Stimulated activated CD8-positive, alpha-beta memory T cell treated with anti-CD3 and anti-CD28 coated beads, Interleukin-12 subunit alpha, Interleukin-12 subunit beta, amount 100 ng/mL, for 1 hour (primary cell): Measurements from ENCODE around the gene MMRN1.

Source experiments
- DNase-seq: peaks from one replicate; pipeline ENCODE4 v3.0.0-alpha.2; 2020; ENCODE audit warnings: low read depth

Gene MMRN1

DNA sequence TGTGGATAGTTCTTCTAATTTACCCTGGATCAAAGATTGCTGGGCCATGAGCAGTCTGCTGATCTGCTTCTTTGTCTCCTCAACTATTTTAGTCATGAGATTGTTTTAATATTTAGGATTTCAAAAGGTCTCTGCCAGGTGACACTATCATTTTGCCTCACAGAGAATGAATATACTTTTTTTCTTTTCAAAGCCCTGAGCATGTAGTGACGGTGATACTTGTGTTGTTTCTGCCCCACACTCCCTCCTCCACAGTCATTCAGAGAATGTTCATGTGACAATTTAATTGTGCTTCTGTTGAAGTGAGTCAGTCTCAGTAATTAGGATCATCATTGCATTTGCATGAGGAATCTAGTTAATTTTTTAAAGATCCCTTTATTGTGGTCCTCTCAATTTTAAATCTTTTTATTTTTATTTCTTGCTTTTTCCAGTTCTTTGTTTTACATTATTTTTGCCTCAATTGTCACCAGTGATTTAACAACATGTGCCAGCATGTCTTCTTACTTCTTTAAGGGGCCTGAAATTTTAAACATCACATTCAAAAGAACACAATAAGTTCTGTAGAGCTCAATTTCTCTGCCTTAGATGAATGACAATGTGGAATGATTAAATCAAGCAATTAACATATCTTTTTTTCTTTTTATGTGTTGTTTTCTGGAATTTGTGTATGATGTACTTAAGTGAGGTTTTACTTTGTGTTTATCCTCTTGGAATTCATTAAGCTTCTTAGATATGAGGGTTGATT is 12.3 kb downstream of the MMRN1 start:
- DNase-seq: no peak

DNA sequence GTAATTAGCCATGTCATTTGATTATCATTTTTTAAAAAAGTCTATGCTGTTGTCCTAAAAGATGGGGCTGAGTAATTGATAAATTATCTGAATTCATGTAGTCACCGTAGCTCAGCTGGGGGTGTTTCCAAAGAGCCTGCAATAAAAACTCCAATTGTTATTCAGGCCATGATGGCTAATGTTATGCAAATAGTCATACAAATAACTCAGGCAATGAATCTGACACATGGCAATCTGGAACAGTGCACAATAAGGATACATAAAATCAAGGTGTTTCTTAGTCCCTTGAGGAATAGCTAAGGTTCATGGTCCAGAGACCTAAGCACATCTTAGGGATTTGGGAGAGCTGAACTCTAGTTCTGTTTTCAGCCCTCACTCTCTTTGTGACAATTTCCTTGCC is 15.2 kb downstream of the MMRN1 start:
- no peak for DNase-seq

DNA sequence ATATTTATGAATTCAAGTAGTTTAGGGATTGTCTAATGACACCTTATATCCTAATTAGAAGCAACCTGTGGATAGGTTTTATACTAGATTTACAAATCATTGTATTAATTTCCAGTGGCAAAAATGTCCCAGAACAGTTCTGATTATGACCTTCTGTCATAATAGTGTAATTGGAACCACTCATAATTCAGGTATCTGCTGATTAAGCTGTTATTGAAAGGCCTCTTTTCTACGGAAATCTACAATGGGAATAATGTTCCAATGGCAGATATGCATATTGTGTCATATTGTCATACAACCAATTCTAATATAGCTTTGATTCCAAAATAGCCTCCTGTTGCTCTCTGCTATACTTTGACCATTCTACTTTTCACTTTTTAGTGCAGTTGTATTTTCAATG is 19.0 kb downstream of the MMRN1 start:
- no peak for DNase-seq

DNA sequence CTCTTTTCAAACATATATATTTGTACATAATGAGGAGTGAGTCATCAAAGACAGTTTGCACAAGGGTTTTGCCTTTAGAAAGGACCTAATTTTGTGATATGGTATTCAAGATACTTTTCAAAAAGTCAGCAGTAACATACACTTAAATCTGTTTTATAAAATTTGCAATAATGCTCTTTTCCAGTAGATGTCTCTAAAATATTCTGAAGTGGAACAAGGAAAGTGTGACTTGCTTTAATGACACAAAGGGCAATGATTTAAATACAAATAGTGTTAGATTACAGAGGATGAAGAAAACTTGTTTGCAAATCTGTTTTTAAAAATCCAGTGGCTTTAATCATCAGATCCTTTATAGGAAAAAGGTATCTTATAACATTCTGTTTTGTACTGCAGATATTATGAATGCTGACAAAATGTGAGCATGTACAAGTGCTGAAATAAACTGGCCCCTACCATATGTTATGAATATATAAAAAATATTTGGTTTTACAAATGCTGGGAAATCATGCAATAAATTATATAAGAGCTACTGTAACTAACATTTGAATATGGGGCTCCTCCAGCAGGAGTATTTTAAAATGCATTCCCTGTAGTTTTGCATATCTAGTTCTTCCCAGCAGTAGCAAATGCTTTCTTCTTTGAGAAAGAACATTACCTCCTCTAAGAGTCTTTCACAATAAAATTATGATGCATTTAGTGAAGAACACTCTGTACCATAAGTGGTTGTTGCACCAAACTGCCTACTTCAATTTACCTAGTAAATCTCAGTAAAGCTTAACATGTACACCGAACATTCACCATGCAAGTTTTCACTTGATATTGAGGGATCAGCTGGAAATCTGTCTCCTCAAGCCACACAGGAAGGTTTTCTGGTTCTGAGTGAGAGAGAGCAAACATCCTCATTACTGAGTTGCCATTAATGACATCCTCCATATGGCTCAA is 20.2 kb downstream of the MMRN1 start:
- DNase-seq: no peak

DNA sequence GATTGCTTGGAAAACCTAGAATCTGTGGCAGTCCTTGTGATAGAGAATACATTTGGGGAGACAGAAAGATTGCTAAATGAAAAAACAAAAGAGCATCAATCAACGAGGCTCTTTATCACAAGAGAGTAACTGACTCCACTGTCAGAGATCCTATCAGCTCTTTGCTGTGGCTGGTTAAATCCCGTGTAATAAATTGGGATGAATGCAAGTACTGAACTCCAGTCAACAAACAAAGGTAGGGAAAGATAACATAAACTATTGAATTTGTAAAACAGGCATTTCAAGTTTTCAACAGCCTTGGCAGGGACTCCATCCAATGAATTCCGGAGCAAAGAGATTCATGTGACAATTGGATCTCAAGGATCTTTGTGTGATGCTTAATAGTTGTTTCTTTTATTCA is 21.3 kb downstream of the MMRN1 start:
- DNase-seq: no peak

DNA sequence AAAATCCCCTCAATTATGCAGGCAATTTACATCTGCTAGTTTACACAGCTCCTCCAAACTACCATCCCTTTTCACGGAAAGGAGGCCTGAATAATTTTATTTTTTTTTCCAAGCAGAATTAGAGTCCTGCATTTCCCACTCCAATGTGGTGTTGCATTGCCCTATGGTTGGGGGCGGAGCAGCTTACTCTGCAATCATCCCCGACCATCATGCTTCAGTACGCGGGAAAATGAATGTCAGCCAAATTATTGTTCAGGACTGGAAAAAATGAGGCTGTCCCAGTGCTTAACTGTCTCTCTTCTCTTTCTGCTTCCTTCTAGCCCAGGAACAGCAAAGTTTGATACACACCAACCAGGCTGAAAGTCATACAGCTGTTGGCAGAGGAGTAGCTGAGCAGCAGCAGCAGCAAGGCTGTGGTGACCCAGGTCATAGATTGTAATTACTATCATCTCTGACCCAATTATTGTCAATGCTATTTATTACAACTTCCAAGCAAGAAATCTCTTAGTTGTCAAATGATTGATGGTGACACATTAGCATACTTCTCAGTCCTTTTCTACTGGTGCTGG is 28.3 kb downstream of the MMRN1 start:
- DNase-seq: no peak

DNA sequence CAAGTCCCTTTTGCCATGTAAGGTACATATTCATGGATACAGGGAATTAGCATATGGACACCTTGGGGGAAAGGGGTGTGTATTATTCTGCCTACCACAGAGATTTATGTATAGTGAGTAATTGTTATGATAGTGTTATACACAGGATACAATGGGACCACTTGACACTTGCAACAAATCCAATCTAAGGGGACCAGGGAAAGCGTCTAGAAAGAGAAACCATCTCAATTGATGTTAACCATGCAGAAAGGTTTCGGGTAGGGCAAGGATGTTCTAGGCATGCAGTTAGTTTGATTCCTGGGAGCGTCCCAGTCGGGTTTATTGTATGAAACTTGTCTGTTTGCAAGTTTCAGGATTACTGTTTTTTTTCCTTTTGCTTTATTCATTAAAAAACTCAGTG is 34.2 kb downstream of the MMRN1 start:
- DNase-seq: no peak

DNA sequence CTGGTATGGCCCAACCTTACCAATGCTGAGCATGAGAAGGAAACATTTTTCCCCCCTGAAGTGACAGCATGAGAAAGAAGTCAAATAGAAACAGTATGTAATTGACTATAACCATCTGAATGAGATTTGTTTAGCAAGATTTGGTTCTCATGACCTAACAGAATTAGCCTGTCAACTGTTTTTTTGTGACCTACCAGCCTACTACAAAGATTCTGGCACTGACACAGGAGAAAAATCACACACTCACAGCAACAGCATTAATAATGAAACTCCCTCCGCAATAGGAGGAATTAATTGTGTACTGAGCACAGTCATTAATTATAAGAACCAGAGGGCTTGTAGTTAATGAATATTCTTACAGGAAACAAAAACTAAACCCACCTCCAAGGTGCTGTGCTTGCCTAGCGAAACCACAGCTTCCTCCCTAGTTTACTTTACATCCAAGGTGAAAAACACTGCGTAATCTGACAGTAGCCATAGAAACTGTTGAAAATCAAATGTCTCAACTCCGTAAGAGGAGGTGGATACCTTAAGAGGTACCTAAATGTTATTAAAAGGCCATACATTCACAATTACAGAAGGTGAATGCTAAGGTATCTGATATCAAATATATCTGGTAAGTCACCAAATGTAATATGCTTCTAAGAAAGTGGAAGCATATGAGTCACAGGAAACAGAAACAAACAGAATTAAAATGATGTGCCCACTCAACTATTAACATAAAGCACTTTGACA is 34.9 kb downstream of the MMRN1 start:
- no peak for DNase-seq

DNA sequence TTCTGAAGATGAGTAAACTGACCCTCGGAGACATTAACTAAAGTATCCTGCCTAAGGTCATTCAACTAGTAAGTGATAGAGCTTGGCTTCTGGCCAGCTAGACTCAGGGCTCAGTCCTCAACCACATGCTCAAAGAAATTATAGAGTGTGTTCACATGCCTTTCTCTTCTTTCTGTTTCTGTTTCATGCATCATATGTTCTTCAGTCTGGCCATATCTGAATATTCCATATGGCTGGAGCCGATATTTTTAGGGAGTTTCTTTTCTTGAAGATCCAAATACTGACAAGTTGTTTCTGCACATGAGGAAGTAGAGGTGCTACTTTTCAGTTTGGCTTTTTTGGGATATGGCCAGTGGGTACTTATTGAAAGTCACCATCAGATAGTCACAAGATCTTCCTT is 44.9 kb downstream of the MMRN1 start:
- no peak for DNase-seq

DNA sequence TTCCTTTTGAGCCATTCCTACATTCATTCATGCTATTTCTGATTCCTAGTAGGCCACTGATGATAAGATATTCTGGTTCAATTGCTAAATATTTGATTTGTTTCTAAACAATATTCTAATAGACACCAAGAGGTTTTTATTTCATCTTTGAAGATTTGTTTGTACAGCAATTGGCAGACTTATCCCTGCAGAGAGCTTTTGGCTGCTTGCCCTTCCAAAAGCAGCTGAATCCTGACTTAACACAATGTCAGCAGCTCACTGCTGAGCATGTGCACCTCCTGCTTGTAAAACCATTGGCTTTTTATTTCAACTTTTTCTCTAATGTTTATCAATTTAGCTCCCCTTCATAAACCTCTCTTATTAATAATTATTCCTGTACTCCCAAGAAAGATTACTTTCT is 45.3 kb downstream of the MMRN1 start:
- DNase-seq: no peak

DNA sequence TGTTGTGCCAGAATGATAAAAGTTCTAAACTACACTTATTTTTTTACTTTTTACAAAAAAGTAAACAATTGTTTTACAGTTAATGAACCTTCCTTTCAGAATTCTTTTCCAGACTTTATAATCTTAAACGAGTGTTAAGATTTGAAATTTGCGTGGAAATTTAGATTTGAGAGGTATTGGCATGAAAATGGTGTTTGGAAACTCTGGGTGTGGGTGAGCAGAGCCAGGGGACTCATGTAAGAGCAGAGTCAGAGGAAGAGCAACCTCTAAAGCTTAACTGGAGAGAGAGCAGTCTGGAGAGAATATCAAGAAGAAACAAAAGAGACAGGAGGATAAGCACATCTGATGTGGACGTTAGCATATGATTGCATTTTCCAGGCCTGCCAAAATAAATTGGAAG is 48.2 kb downstream of the MMRN1 start:
- no peak for DNase-seq

DNA sequence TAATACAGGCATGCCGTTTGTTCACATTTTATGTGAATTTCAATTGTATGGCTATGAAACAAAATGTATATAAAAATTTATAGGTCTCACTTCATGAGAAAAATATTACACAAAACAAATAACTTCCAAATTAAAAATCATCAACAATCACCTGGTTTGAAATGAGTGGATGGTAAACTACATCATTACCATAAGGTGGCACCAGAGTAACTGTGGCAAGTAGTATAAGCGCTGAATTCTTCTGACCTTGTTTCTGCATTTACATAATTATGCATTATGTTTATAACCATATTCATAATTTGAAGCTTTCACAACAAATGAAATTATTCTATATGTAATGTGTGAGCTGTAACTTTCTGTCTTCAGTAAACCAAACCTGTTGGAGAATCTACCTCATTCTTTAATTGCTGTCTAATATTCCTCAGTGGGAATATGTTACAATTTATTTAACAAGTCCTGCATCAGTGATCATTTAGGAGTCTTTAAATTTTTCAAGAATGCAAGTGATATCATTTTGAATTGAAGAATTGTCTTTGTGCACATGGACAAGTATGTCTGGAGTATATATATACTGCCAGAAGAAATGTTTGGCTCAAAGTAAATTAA is 55.2 kb downstream of the MMRN1 start:
- DNase-seq: no peak

DNA sequence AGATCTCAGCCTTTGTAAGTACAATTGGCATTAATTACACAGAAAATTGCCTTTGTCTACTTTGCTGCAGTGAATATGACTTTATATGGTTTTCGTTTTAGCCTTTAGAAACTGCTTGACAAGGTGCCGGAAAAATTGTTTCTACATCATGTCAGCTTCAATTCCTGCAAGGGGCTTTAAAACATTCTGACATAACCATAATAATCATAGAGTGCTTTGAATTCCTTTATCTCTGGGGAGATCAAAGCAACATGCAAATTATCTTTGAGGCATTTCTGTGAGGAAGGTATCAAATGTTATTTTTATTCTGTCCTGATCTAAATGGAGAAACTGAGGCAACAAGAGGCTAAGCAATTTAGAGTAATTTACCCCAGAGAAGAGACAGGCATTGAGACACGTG is 57.8 kb downstream of the MMRN1 start:
- DNase-seq: no peak

DNA sequence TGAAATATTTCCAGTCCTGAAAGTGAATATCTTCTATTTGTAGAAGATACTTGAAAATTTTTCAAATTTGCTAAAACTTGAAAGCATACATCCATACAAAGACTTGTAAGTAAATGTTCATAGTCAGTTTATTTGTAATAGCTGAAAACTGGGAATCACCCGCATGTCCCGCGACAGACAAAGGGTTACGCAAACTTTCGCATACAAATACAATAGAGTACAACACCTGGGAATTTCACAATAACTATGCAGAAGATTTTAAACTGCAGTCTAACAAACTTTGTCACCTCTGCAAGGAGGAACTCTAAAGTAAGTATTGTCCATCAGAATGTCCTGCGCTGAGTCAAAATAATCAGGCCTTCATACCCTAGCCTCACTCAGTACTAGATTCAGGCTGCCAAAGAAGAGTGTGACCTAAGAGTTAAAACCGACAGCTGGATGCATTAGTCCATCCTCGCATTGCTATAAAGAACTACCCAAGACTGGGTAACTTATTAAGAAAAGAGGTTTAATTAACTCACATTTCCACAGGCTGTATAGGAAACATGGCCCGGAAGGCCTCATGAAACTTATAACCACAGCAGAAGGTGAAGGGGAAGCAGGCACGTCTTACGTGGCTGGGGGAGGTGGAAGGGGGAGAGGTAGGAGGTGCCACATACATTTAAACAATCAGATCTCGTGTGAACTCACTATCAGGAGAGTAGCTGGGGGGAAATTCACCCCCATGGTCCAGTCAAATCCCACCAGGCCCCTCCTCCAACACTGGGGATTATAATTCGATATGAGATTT is 60.4 kb downstream of the MMRN1 start:
- DNase-seq: no peak

DNA sequence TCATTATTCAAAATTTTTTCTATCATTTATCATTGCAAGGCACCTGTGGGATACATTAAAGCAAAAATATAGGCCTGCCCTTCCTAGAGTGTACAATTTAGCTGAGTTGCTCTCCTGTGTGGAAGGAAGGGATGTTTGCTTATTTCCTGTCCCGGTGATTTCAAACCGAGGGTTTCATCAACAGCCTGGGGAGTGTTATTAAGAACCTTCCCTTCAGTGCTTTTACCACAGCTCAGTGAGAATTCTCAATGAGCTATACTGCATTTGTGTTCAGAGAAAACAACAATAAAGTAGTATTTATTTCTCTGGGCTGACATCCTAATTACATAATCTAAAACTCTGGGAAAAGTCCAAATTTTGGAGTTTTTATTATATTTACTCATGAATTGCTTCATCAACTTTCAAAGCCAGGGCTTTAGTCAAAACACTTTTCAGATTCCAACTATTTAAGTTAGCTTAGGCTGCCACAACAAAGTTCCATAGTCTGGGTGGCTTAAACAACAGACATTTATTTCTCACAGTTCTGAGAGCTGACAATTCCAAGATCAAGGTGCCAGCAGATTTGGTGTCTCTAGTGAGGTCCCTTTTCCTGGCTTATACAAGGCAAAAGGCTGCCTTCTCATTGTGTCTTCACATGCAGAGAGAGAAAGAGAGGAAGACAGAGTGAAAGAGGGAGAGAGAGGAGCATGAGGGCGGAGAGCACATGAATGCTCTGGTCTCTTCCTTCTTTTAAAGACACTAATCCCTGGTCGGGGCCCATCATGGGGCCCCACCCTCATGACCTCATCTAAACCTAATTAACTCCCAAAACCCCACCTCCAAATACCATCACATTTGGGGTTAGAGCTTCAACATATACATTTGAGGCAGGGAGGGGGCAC is 62.6 kb downstream of the MMRN1 start:
- DNase-seq: no peak

DNA sequence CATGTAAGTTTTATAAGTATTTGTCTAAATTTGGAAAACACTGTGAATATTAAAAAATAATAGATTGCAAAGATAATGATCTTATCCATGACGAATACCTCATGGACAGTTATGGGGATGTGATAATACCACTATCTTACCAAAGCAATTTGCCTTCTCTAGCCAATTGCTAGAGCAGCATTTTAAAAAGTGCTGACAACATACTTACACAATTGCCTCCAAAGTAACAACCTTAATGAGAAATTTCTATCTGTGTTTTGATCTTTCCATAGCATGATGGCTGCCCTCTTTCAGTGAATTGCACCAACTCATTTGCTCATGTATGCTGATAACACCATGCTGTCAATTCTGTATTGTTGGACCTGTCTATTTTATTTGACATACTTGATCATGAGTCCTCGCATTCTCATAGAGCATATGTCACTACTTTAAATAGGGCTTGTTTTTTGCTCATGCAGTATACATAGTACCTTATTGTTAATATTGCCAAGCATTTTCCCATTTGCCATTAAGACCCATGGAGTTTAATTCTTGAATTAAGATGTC is 87.2 kb downstream of the MMRN1 start:
- DNase-seq: no peak

DNA sequence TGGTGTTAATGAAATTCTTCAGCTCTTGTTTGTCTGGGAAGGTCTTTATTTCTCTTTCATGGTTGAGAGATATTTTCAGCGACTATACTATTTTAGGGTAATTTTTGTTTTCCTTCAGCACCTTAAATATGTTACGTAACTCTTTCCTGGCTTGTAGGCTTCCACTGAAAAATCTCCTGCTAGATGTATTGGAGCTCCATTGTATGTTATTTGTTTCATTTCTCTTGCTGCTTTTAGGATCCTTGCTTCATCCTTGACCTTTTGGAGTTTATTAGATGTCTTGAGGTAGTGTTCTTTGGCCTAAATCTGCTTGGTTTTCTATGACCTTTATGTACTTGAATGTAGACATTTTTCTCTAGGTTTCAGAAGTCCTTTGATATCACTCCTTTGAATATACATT is 93.6 kb downstream of the MMRN1 start:
- no peak for DNase-seq

DNA sequence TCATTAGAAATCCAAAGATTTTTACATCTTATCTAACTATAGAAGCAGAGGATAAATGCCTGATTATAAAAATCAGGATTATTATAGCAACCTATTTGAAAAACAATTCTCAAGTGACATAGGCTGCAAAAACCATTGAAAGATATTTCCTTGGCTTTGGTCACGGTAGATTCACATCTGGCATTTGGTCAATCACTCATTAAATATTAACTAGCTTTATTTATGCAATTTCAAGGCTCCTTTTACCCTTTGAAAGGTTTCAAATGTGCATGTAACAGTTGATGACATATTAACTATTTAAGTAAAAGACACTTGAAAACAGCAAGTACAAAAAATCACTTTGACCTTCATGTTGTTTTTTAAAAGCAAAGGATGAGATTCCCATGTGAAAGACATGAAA is 98.1 kb downstream of the MMRN1 start:
- no peak for DNase-seq

DNA sequence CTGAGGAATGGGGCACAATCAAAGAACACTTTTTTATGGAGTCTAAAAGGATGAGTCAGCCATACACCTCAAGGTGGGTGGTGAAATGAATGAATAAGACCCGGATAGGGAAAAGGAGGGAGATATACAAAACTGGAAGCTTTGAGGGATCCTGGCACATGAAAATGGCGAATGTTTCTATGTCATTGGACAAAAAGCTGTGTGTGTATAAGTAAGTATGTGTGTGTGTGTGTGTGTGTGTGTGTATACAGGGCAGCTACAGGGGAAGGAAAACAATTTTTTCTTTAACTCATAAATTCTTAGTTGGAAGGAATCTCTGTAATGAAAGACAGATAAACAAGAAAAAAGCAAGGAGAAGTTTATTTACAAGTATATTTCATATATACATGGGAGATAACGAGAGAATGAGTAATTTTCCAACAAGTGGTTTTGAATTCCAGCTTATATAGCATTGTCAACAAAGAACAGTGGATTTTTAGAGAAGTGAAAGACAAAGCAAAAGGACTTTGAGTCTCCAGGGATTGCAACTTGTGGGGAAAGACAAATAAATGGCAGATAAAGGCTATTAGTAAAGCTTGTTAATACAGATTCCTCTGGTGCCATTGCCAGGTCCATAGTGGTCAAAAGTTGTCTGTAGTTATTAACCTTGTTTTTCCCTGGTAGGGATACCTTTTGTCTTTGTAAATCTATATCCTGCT is 99.7 kb downstream of the MMRN1 start:
- DNase-seq: no peak
